Measurements from ENCODE around the gene LIPN.
A peak's percentile ranks its signal among the peaks of the same experiment; 100 is the strongest.

The LIPN gene

GRCh38 chr10:88786032-88786770 lies 26.4 kb downstream of the LIPN start:
- DNase-seq (ENCODE audit: low spot score): no peak

- no peak for DNase-seq (ENCODE audit: low spot score)
These were observed 27.6 kb downstream of the LIPN start for GRCh38 chr10:88787463-88787862.

GRCh38 chr10:88788924-88789323 lies 29.1 kb downstream of the LIPN start:
- no peak for DNase-seq (ENCODE audit: low spot score)

- DNase-seq (ENCODE audit: low spot score): peak; percentile 32
These were observed 32.1 kb downstream of the LIPN start for GRCh38 chr10:88791924-88792323.

- no peak for DNase-seq (ENCODE audit: low spot score)
These were observed 32.8 kb downstream of the LIPN start for GRCh38 chr10:88792661-88793060.

GRCh38 chr10:88793712-88794299 lies 34.0 kb downstream of the LIPN start:
- DNase-seq (ENCODE audit: low spot score): peak; percentile 19

- no peak for DNase-seq (ENCODE audit: low spot score)
These were observed 34.9 kb downstream of the LIPN start for GRCh38 chr10:88794731-88795130.

- no peak for DNase-seq (ENCODE audit: low spot score)
These were observed 40.6 kb downstream of the LIPN start for GRCh38 chr10:88800152-88801125.

- DNase-seq (ENCODE audit: low spot score): no peak
These were observed 42.9 kb downstream of the LIPN start, which contains the start of gene LIPM for GRCh38 chr10:88802523-88803285. LIPM (plus strand) TSS chr10:88802730; CDS start chr10:88802897, 167 bp downstream.

GRCh38 chr10:88803641-88804040 lies 43.8 kb downstream of the LIPN start:
- no peak for DNase-seq (ENCODE audit: low spot score)

GRCh38 chr10:88804083-88804812 lies 44.4 kb downstream of the LIPN start:
- DNase-seq (ENCODE audit: low spot score): no peak

GRCh38 chr10:88805361-88805760 lies 45.5 kb downstream of the LIPN start:
- no peak for DNase-seq (ENCODE audit: low spot score)

- DNase-seq (ENCODE audit: low spot score): no peak
These were observed 46.1 kb downstream of the LIPN start for GRCh38 chr10:88805924-88806323.

GRCh38 chr10:88809621-88810020 lies 49.8 kb downstream of the LIPN start:
- DNase-seq (ENCODE audit: low spot score): no peak

- peak; percentile 64 for DNase-seq (ENCODE audit: low spot score)
These were observed 50.6 kb downstream of the LIPN start for GRCh38 chr10:88810196-88810961.

- DNase-seq (ENCODE audit: low spot score): no peak
These were observed 53.4 kb downstream of the LIPN start for GRCh38 chr10:88813200-88813599.

GRCh38 chr10:88819290-88819689 lies 59.5 kb downstream of the LIPN start:
- DNase-seq (ENCODE audit: low spot score): no peak

GRCh38 chr10:88820748-88821401 lies 61.1 kb downstream of the LIPN start:
- DNase-seq (ENCODE audit: low spot score): peak; percentile 9

GRCh38 chr10:88826388-88826787 lies 66.6 kb downstream of the LIPN start:
- DNase-seq (ENCODE audit: low spot score): no peak

GRCh38 chr10:88827671-88828070 lies 67.9 kb downstream of the LIPN start:
- no peak for DNase-seq (ENCODE audit: low spot score)
